WTC11 (cell line): ENCODE data around the gene RTKN. TPM values are rescaled to one million over a fixed set of nuclear protein-coding genes. Genes with fewer than 3 reads are reported as not detected.

ENCODE experiments used
- ATAC-seq: fragments of 200-7000 bp; cut with Tn5 transposase; 2 replicates; pipeline ENCODE4 v1.10.0; 2021; ENCODE audit warnings: mild to moderate bottlenecking, moderate library complexity
- CTCF ChIA-PET: fragments of 300-600 bp; sonication (Branson Sonifier 250); formaldehyde crosslinking; loops from one replicate; lab custom pipeline; 2021; ENCODE audit warnings: antibody characterized with exemption; lab: Charles Lee
- POLR2A ChIA-PET: fragments of 350-600 bp; sonication (Branson Sonifier 250); formaldehyde crosslinking; loops from one replicate; lab custom pipeline; 2021; ENCODE audit warnings: antibody characterized with exemption; lab: Charles Lee
- DNase-seq: peaks from one replicate; pipeline ENCODE4 v3.0.0; 2021; ENCODE audit warnings: low spot score
- H3K27ac Mint-ChIP-seq: 2 replicates; pipeline ENCODE4 v1.8.0; 2021; ENCODE audit warnings: mixed read lengths
- H3K27me3 Mint-ChIP-seq: 2 replicates; pipeline ENCODE4 v1.8.0; 2021; ENCODE audit warnings: low read depth, mild to moderate bottlenecking, moderate library complexity, mixed read lengths
- H3K36me3 Mint-ChIP-seq: 2 replicates; pipeline ENCODE4 v1.8.0; 2021; ENCODE audit warnings: mixed read lengths
- H3K4me1 Mint-ChIP-seq: 2 replicates; pipeline ENCODE4 v1.8.0; 2022; ENCODE audit warnings: mixed read lengths
- H3K4me3 Mint-ChIP-seq: 2 replicates; pipeline ENCODE4 v1.8.0; 2021; ENCODE audit warnings: mild to moderate bottlenecking, moderate library complexity, mixed read lengths
- H3K9me3 Mint-ChIP-seq: 2 replicates; pipeline ENCODE4 v1.8.0; 2021; ENCODE audit warnings: mixed read lengths
- ATF1 ChIP-seq: sonication (generic); formaldehyde crosslinking; IDR thresholded peaks from 2 replicates; pipeline ENCODE4 v1.8.1; 2023; ENCODE audit warnings: mild to moderate bottlenecking, moderate library complexity, missing genetic modification reagents
- IRF2 ChIP-seq: sonication (generic); formaldehyde crosslinking; IDR thresholded peaks from 2 replicates; pipeline ENCODE4 v1.8.0; 2022; ENCODE audit warnings: low read depth, missing genetic modification reagents, borderline replicate concordance
- JUN ChIP-seq: sonication (generic); formaldehyde crosslinking; IDR thresholded peaks from 2 replicates; pipeline ENCODE4 v1.8.0; 2023; ENCODE audit warnings: mild to moderate bottlenecking, missing genetic modification reagents
- KAT7 ChIP-seq: sonication (generic); formaldehyde crosslinking; IDR thresholded peaks from 2 replicates; pipeline ENCODE4 v1.8.1; 2023; ENCODE audit warnings: missing genetic modification reagents, mild to moderate bottlenecking, borderline replicate concordance
- MYBL2 ChIP-seq: sonication (generic); formaldehyde crosslinking; IDR thresholded peaks from 2 replicates; pipeline ENCODE4 v1.8.1; 2023; ENCODE audit warnings: mild to moderate bottlenecking, moderate library complexity, missing genetic modification reagents
- NR1H2 ChIP-seq: sonication (generic); formaldehyde crosslinking; IDR thresholded peaks from 2 replicates; pipeline ENCODE4 v1.9.0; 2021; ENCODE audit warnings: mild to moderate bottlenecking, moderate library complexity, missing genetic modification reagents
- RELA ChIP-seq: sonication (generic); formaldehyde crosslinking; IDR thresholded peaks from 2 replicates; pipeline ENCODE4 v1.8.1; 2022; ENCODE audit warnings: missing genetic modification reagents, mild to moderate bottlenecking, borderline replicate concordance
- TCF7 ChIP-seq: sonication (generic); formaldehyde crosslinking; IDR thresholded peaks from 2 replicates; pipeline ENCODE4 v1.8.0; 2022; ENCODE audit warnings: mild to moderate bottlenecking, low read depth, missing genetic modification reagents, moderate library complexity
- TP53 ChIP-seq: sonication (generic); formaldehyde crosslinking; IDR thresholded peaks from 2 replicates; pipeline ENCODE4 v1.8.1; 2023; ENCODE audit warnings: mild to moderate bottlenecking, missing genetic modification reagents
- ZBTB21 ChIP-seq: sonication (generic); formaldehyde crosslinking; IDR thresholded peaks from 2 replicates; pipeline ENCODE4 v1.8.1; 2023; ENCODE audit warnings: mild to moderate bottlenecking, missing genetic modification reagents, borderline replicate concordance
- ZNF138 ChIP-seq: sonication (generic); formaldehyde crosslinking; conservative IDR thresholded peaks from 2 replicates; pipeline ENCODE4 v1.8.1; 2022; ENCODE audit warnings: mild to moderate bottlenecking, moderate library complexity, missing genetic modification reagents
- ZNF396 ChIP-seq: fragments of 250-450 bp; sonication (Bioruptor Pico); IDR thresholded peaks from 2 replicates; pipeline ENCODE4 v1.8.0; 2021; ENCODE audit warnings: mild to moderate bottlenecking, moderate library complexity, borderline replicate concordance
- total RNA-seq: library from RNA; stranded (reverse); gene quantifications from 3 replicates; pipeline ENCODE4 v1.2.3, GENCODE V29; 2021
- TF ChIP-seq, protein P1 (sequence below): fragments of 250-450 bp; sonication (Bioruptor Pico); IDR thresholded peaks from 2 replicates; pipeline ENCODE4 v1.9.0; 2021; ENCODE audit warnings: moderate library complexity, mild to moderate bottlenecking, inconsistent platforms, borderline replicate concordance
- TF ChIP-seq, protein P2 (sequence below): sonication (generic); formaldehyde crosslinking; IDR thresholded peaks from 2 replicates; pipeline ENCODE4 v1.8.1; 2023; ENCODE audit warnings: mild to moderate bottlenecking, missing genetic modification reagents, moderate library complexity
- TF ChIP-seq, protein P3 (sequence below): sonication (generic); formaldehyde crosslinking; conservative IDR thresholded peaks from 2 replicates; pipeline ENCODE4 v1.8.1; 2023; ENCODE audit warnings: mild to moderate bottlenecking, low read depth, missing genetic modification reagents, moderate library complexity
- TF ChIP-seq, protein P4 (sequence below): sonication (generic); formaldehyde crosslinking; IDR thresholded peaks from 2 replicates; pipeline ENCODE4 v1.8.1; 2023; ENCODE audit warnings: mild to moderate bottlenecking, missing genetic modification reagents
- TF ChIP-seq, protein P5 (sequence below): fragments of 250-450 bp; sonication (Bioruptor Pico); IDR thresholded peaks from 2 replicates; pipeline ENCODE4 v1.9.0; 2021; ENCODE audit warnings: mild to moderate bottlenecking
- TF ChIP-seq, protein P6 (sequence below): fragments of 200-600 bp; IDR thresholded peaks from 2 replicates; pipeline ENCODE4 v1.8.0; 2022; ENCODE audit warnings: antibody characterized with exemption
- TF ChIP-seq, protein P7 (sequence below): sonication (generic); formaldehyde crosslinking; IDR thresholded peaks from 2 replicates; pipeline ENCODE4 v1.8.1; 2023; ENCODE audit warnings: mild to moderate bottlenecking, missing genetic modification reagents, moderate library complexity
- TF ChIP-seq, protein P8 (sequence below): fragments of 250-450 bp; sonication (Bioruptor Pico); IDR thresholded peaks from 2 replicates; pipeline ENCODE4 v2.1.2; 2022; ENCODE audit warnings: mild to moderate bottlenecking, moderate library complexity

Gene RTKN
- total RNA-seq, 1 experiment from 2014 or later: 80.1 TPM

DNA sequence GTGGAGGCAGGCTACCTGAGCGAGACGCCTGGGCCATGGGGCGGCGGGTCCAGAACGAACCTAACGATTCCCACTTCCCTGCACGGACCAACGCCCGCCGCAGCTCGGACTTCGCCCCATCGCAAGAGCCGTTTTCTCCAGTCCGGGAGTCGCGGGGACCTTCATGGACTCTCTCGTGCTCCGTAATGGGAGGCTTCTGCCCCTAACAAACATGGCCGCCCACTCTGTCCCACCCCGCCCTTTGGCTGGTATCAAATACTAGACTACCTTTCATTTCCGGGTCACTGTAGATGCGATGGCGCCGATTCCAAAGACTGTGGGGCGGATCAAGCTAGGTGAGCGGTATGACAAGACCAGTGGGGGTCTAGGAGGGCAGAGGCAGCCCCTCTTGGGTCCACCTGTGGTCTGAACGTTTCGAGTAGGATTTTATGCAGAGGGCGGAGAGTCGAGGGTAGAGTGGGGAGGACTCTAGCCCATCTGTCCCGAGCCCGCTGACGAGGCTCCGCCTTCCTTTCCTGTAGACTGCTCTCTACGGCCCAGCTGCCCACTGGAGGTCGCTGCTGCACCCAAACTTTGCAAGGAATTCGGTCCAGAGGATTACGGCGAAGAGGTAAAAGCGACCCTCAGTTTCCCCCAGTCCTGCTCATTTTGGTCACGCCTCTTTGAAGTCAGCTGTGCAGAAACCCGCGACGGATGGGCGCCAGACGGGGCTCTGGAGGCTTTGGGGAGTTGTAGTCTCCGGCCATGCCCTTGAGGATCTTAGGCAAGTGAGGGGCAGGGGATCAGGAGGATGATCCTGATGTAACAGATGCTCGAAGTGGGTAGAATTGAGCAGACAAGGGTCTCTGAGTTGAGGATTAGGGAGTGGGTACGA is 41.3 kb upstream of the RTKN start, which contains the start of the genes CCDC142 and TTC31 (continued):
- TF ChIP-seq MYBL2 (peak; percentile 29; the same call in 1 of the 2 replicates), KAT7 (CRISPR knock-in tag) (0 out of 2 replicates have a peak, but pooled peaks have one; percentile 62), TP53 (CRISPR knock-in tag) (no peak), IRF2 (CRISPR knock-in tag) (no peak)
- TF ChIP-seq, protein P1, sequence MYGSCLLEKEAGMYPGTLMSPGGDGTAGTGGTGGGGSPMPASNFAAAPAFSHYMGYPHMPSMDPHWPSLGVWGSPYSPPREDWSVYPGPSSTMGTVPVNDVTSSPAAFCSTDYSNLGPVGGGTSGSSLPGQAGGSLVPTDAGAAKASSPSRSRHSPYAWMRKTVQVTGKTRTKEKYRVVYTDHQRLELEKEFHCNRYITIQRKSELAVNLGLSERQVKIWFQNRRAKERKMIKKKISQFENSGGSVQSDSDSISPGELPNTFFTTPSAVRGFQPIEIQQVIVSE (CRISPR knock-in tag): no peak
- TF ChIP-seq, protein P2, sequence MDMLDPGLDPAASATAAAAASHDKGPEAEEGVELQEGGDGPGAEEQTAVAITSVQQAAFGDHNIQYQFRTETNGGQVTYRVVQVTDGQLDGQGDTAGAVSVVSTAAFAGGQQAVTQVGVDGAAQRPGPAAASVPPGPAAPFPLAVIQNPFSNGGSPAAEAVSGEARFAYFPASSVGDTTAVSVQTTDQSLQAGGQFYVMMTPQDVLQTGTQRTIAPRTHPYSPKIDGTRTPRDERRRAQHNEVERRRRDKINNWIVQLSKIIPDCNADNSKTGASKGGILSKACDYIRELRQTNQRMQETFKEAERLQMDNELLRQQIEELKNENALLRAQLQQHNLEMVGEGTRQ (CRISPR knock-in tag): no peak

DNA sequence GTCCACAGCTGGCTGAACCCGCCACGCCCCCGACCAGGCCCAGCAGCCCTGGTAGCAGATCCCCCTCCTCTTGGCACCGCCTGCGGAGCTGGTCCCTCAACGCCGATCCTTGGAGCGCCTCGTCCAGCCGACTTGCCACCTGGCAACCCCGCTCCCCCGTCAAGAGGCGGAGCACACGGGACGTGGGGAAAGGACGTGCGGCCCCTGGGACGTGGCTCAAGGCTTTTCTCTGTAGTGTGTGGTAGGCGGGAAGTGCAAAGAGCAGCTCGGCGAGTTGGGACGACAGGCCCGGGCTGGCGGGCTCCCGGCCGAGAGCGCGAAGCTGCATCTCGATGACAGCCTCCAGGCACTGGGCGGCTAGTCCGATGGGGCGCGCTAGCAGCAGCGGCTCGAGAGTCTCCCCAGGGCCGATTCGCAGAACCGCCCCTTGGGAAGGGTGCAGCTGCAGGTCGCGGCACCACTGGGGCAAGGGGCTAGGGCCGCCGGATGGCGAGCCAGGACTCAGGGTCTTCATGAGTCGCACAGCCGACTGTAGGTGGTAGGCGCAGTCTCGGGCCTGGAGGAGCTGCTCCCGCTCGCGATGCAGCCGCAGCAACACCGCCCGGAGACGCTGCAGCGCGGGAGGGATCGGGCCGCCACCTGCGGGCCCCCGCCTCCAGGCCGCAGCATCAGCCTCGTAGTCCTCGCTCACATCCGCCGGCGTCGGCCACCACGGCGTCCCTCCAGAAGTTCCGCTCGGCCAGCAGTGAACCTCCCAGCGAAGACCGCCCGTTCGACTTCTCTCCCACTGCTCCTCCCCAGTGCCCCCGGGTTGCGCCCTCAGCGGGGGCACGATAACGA is 40.4 kb upstream of the RTKN start:
- ChIA-PET CTCF (interaction anchor here (0.8 to 4.6 kb wide), 25 partner anchors 9 to 193 kb away, joined by 3 to 43 read pairs (median 7); partner anchors contain the start of genes AUP1, DQX1, HTRA2 and INO80B), POLR2A (interaction anchor here (0.5 to 2.2 kb wide), 6 partner anchors 10 to 61 kb away, joined by 4 to 13 read pairs (median 5); partner anchors contain the start of genes C2orf81, DQX1, LBX2 and MRPL53)
- peak; percentile 66 for DNase-seq
- Mint-ChIP-seq H3K27ac (peak overlapping the region; percentile 100), H3K9me3 (no peaks in the 10 kb centered on the region), H3K4me3 (peak overlapping the region; percentile 100), H3K4me1 (peaks cover 10% of the 10 kb centered on the region), H3K27me3 (no peaks in the 10 kb centered on the region), H3K36me3 (peaks cover 22% of the 10 kb centered on the region)
- peak; percentile 21 for ATAC-seq
- TF ChIP-seq TCF7 (CRISPR knock-in tag) (no peak; the same call in 1 of the 2 replicates), NR1H2 (CRISPR knock-in tag) (no peak), ZNF138 (CRISPR knock-in tag) (no peak), ZNF396 (CRISPR knock-in tag) (no peak), RELA (CRISPR knock-in tag) (peak; percentile 81; the same call in 1 of the 2 replicates), ATF1 (no peak), ZBTB21 (peak; percentile 40; the same call in 1 of the 2 replicates), JUN (CRISPR knock-in tag) (no peak)
- TF ChIP-seq, protein P2 (CRISPR knock-in tag): no peak
- TF ChIP-seq, protein P3, sequence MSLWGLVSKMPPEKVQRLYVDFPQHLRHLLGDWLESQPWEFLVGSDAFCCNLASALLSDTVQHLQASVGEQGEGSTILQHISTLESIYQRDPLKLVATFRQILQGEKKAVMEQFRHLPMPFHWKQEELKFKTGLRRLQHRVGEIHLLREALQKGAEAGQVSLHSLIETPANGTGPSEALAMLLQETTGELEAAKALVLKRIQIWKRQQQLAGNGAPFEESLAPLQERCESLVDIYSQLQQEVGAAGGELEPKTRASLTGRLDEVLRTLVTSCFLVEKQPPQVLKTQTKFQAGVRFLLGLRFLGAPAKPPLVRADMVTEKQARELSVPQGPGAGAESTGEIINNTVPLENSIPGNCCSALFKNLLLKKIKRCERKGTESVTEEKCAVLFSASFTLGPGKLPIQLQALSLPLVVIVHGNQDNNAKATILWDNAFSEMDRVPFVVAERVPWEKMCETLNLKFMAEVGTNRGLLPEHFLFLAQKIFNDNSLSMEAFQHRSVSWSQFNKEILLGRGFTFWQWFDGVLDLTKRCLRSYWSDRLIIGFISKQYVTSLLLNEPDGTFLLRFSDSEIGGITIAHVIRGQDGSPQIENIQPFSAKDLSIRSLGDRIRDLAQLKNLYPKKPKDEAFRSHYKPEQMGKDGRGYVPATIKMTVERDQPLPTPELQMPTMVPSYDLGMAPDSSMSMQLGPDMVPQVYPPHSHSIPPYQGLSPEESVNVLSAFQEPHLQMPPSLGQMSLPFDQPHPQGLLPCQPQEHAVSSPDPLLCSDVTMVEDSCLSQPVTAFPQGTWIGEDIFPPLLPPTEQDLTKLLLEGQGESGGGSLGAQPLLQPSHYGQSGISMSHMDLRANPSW (CRISPR knock-in tag): no peak
- TF ChIP-seq, protein P4, sequence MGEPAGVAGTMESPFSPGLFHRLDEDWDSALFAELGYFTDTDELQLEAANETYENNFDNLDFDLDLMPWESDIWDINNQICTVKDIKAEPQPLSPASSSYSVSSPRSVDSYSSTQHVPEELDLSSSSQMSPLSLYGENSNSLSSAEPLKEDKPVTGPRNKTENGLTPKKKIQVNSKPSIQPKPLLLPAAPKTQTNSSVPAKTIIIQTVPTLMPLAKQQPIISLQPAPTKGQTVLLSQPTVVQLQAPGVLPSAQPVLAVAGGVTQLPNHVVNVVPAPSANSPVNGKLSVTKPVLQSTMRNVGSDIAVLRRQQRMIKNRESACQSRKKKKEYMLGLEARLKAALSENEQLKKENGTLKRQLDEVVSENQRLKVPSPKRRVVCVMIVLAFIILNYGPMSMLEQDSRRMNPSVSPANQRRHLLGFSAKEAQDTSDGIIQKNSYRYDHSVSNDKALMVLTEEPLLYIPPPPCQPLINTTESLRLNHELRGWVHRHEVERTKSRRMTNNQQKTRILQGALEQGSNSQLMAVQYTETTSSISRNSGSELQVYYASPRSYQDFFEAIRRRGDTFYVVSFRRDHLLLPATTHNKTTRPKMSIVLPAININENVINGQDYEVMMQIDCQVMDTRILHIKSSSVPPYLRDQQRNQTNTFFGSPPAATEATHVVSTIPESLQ (CRISPR knock-in tag): no peak
- TF ChIP-seq, protein P5, sequence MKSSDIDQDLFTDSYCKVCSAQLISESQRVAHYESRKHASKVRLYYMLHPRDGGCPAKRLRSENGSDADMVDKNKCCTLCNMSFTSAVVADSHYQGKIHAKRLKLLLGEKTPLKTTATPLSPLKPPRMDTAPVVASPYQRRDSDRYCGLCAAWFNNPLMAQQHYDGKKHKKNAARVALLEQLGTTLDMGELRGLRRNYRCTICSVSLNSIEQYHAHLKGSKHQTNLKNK (CRISPR knock-in tag): no peak
- TF ChIP-seq, protein P6, sequence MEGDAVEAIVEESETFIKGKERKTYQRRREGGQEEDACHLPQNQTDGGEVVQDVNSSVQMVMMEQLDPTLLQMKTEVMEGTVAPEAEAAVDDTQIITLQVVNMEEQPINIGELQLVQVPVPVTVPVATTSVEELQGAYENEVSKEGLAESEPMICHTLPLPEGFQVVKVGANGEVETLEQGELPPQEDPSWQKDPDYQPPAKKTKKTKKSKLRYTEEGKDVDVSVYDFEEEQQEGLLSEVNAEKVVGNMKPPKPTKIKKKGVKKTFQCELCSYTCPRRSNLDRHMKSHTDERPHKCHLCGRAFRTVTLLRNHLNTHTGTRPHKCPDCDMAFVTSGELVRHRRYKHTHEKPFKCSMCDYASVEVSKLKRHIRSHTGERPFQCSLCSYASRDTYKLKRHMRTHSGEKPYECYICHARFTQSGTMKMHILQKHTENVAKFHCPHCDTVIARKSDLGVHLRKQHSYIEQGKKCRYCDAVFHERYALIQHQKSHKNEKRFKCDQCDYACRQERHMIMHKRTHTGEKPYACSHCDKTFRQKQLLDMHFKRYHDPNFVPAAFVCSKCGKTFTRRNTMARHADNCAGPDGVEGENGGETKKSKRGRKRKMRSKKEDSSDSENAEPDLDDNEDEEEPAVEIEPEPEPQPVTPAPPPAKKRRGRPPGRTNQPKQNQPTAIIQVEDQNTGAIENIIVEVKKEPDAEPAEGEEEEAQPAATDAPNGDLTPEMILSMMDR: no peak
- TF ChIP-seq, protein P7, sequence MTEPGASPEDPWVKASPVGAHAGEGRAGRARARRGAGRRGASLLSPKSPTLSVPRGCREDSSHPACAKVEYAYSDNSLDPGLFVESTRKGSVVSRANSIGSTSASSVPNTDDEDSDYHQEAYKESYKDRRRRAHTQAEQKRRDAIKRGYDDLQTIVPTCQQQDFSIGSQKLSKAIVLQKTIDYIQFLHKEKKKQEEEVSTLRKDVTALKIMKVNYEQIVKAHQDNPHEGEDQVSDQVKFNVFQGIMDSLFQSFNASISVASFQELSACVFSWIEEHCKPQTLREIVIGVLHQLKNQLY (CRISPR knock-in tag): no peak
- TF ChIP-seq, protein P8, sequence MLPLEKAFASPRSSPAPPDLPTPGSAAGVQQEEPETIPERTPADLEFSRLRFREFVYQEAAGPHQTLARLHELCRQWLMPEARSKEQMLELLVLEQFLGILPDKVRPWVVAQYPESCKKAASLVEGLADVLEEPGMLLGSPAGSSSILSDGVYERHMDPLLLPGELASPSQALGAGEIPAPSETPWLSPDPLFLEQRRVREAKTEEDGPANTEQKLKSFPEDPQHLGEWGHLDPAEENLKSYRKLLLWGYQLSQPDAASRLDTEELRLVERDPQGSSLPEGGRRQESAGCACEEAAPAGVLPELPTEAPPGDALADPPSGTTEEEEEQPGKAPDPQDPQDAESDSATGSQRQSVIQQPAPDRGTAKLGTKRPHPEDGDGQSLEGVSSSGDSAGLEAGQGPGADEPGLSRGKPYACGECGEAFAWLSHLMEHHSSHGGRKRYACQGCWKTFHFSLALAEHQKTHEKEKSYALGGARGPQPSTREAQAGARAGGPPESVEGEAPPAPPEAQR (CRISPR knock-in tag): no peak
